GM23338 (cell line): ENCODE results near the gene RNU6-7. TPM values are rescaled to one million over a fixed set of nuclear protein-coding genes. Genes with fewer than 3 reads are reported as not detected.

Source experiments
- ATAC-seq: fragments of 200-7000 bp; cut with Tn5 transposase; 3 replicates; pipeline ENCODE4 v1.9.1; 2020
- DNase-seq: peaks from one replicate; pipeline ENCODE4 v3.0.0-alpha.2; 2015; ENCODE audit warnings: low spot score
- H2AFZ ChIP-seq: fragments of 200-600 bp; sonication (generic); 2 replicates; pipeline ENCODE4 v1.8.0; 2016; ENCODE audit warnings: antibody characterized with exemption, mild to moderate bottlenecking, moderate library complexity
- H3F3A ChIP-seq: fragments of 200-600 bp; sonication (generic); replicated peaks from 2 replicates; pipeline ENCODE4 v1.8.0; 2017; ENCODE audit warnings: antibody characterized with exemption, mixed run types, low read depth
- H3K27ac ChIP-seq: fragments of 200-600 bp; sonication (generic); 2 replicates; pipeline ENCODE4 v1.6.1; 2016; ENCODE audit warnings: low read depth
- H3K27me3 ChIP-seq: fragments of 200-600 bp; sonication (generic); 2 replicates; pipeline ENCODE4 v1.8.0; 2016; ENCODE audit warnings: mild to moderate bottlenecking, mixed run types, moderate library complexity; ENCODE audit not compliant: insufficient read depth
- H3K36me3 ChIP-seq: fragments of 200-600 bp; sonication (generic); 2 replicates; pipeline ENCODE4 v1.8.0; 2016; ENCODE audit warnings: mild to moderate bottlenecking; ENCODE audit not compliant: insufficient read depth
- H3K4me1 ChIP-seq: fragments of 200-600 bp; sonication (generic); 2 replicates; pipeline ENCODE4 v1.8.0; 2016; ENCODE audit warnings: mild to moderate bottlenecking, moderate library complexity; ENCODE audit not compliant: insufficient read depth
- H3K4me2 ChIP-seq: fragments of 200-600 bp; sonication (generic); 2 replicates; pipeline ENCODE4 v1.7.1; 2017; ENCODE audit warnings: mixed run types
- H3K4me3 ChIP-seq: fragments of 200-600 bp; sonication (generic); 2 replicates; pipeline ENCODE4 v1.6.1; 2016; ENCODE audit warnings: mixed run types
- H3K79me2 ChIP-seq: fragments of 200-600 bp; sonication (generic); replicated peaks from 2 replicates; pipeline ENCODE4 v1.8.0; 2017; ENCODE audit warnings: mild to moderate bottlenecking; ENCODE audit not compliant: insufficient read depth
- H3K9me2 ChIP-seq: fragments of 200-600 bp; sonication (generic); 2 replicates; pipeline ENCODE4 v1.8.0; 2017; ENCODE audit not compliant: insufficient read depth
- H4K20me1 ChIP-seq: fragments of 200-600 bp; sonication (generic); replicated peaks from 2 replicates; pipeline ENCODE4 v1.8.0; 2017; ENCODE audit warnings: mild to moderate bottlenecking; ENCODE audit not compliant: insufficient read depth
- H3K27ac Mint-ChIP-seq: 2 replicates; pipeline ENCODE4 v1.8.0; 2020; ENCODE audit warnings: inconsistent platforms, mild to moderate bottlenecking, moderate library complexity, mixed read lengths
- H3K27me3 Mint-ChIP-seq: 3 replicates; pipeline ENCODE4 v1.8.0; 2022; ENCODE audit warnings: low read depth, mild to moderate bottlenecking, moderate library complexity, mixed read lengths, inconsistent platforms; ENCODE audit not compliant: insufficient read depth, poor library complexity
- H3K36me3 Mint-ChIP-seq: 3 replicates; pipeline ENCODE4 v1.8.0; 2021; ENCODE audit warnings: low read depth, mild to moderate bottlenecking, inconsistent platforms, moderate library complexity, mixed read lengths
- H3K4me1 Mint-ChIP-seq: 3 replicates; pipeline ENCODE4 v1.8.0; 2020; ENCODE audit warnings: mild to moderate bottlenecking, inconsistent platforms, mixed read lengths
- H3K4me3 Mint-ChIP-seq: 3 replicates; pipeline ENCODE4 v1.8.0; 2021; ENCODE audit warnings: moderate library complexity, mild to moderate bottlenecking, inconsistent platforms, mixed read lengths
- H3K9me3 Mint-ChIP-seq: 3 replicates; pipeline ENCODE4 v1.8.0; 2020; ENCODE audit warnings: moderate library complexity, mild to moderate bottlenecking, inconsistent platforms, mixed read lengths
- CREB1 ChIP-seq: fragments of 250-450 bp; sonication (Bioruptor Pico); IDR thresholded peaks from 2 replicates; pipeline ENCODE4 v1.5.0; 2020; ENCODE audit warnings: low read depth, mild to moderate bottlenecking, moderate library complexity
- ETS1 ChIP-seq: IDR thresholded peaks from 2 replicates; pipeline ENCODE4 v1.6.1; 2016; ENCODE audit warnings: antibody characterized with exemption
- EZH2 ChIP-seq: fragments of 200-600 bp; sonication (generic); IDR thresholded peaks from one replicate; pipeline ENCODE4 v1.8.0; 2017; ENCODE audit warnings: antibody characterized with exemption, mild to moderate bottlenecking, low read depth; ENCODE audit not compliant: unreplicated experiment
- JUNB ChIP-seq: IDR thresholded peaks from one replicate; pipeline ENCODE4 v1.6.1; 2016; ENCODE audit warnings: antibody characterized with exemption; ENCODE audit not compliant: unreplicated experiment
- NANOG ChIP-seq: IDR thresholded peaks from 2 replicates; pipeline ENCODE4 v1.6.1; 2016; ENCODE audit warnings: antibody characterized with exemption, borderline replicate concordance
- ZNF114 ChIP-seq: fragments of 250-450 bp; sonication (Bioruptor Pico); IDR thresholded peaks from 2 replicates; pipeline ENCODE4 v1.5.0; 2020; ENCODE audit warnings: mild to moderate bottlenecking, moderate library complexity
- ZNF331 ChIP-seq: fragments of 250-450 bp; sonication (Bioruptor Pico); IDR thresholded peaks from 2 replicates; pipeline ENCODE4 v1.5.0; 2020; ENCODE audit warnings: low read depth, mild to moderate bottlenecking, moderate library complexity
- polyA plus RNA-seq: library from polyadenylated mRNA; unstranded; fragments of >200 nt; fragmentation: Nextera tagmentation; extraction: Ambion mirVana; gene quantifications from 2 replicates; pipeline ENCODE4 v1.2.1, GENCODE V29; 2016
- total RNA-seq: library from RNA; depleted of rRNA; stranded (reverse); fragments of >200 nt; shearing (Covaris generic); gene quantifications from 2 replicates; pipeline ENCODE4 v1.2.3, GENCODE V29; 2014
- TF ChIP-seq, protein P1 (sequence below): fragments of 250-450 bp; sonication (Bioruptor Pico); IDR thresholded peaks from 2 replicates; pipeline ENCODE4 v1.5.0; 2020; ENCODE audit warnings: mild to moderate bottlenecking, moderate library complexity

Gene RNU6-7
- total and polyA plus RNA-seq, 2 experiments from 2014 or later, result 39.1 TPM; not detected in 1

DNA sequence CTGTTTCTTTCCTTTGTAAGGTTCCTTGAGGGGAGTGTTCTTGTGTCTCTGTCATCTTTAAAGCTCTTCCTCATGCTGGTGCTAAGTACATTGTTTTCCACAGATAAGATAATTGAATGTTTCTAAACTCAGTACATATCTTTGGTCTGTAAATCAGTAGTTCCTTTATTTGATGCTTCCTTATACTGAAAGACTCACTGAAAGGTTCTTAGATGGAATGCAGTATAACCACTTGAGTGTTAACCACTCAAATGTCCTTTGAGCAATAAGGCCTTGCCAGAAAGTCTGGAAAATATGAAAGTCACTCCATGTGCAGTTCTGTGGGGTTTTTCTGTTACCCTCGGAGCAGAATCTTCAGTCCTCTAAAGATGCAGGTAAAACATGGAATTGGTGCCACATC lies 24.2 kb downstream of the RNU6-7 start:
- Histone ChIP-seq H4K20me1 (no peaks in the 10 kb centered on the region), H3K79me2 (no peaks in the 10 kb centered on the region), H3K27ac (no peak overlapping the region), H3K27me3 (no peaks in the 10 kb centered on the region), H3K4me1 (no peaks in the 10 kb centered on the region), H3K4me3 (no peak overlapping the region), H3K9me2 (0 out of 2 replicates have a peak, but pooled peaks cover 4% of the 10 kb centered on the region), H3K36me3 (no peaks in the 10 kb centered on the region), H2AFZ (no peak overlapping the region), H3F3A (no peaks in the 10 kb centered on the region), H3K4me2 (no peak overlapping the region)
- no peaks in the 10 kb centered on the region for H3K9me3 Mint-ChIP-seq
- peaks cover 2% of the 10 kb centered on the region for H3K27me3 Mint-ChIP-seq
- H3K36me3 Mint-ChIP-seq, result no peaks in the 10 kb centered on the region
- ATAC-seq (no peak), DNase-seq (no peak)
- H3K4me3 Mint-ChIP-seq, result no peak overlapping the region
- TF ChIP-seq ZNF331 (CRISPR knock-in tag) (no peak), ETS1 (no peak), JUNB (no peak), ZNF114 (CRISPR knock-in tag) (no peak), EZH2 (no peak), CREB1 (CRISPR knock-in tag) (no peak), NANOG (no peak)
- TF ChIP-seq, protein P1, sequence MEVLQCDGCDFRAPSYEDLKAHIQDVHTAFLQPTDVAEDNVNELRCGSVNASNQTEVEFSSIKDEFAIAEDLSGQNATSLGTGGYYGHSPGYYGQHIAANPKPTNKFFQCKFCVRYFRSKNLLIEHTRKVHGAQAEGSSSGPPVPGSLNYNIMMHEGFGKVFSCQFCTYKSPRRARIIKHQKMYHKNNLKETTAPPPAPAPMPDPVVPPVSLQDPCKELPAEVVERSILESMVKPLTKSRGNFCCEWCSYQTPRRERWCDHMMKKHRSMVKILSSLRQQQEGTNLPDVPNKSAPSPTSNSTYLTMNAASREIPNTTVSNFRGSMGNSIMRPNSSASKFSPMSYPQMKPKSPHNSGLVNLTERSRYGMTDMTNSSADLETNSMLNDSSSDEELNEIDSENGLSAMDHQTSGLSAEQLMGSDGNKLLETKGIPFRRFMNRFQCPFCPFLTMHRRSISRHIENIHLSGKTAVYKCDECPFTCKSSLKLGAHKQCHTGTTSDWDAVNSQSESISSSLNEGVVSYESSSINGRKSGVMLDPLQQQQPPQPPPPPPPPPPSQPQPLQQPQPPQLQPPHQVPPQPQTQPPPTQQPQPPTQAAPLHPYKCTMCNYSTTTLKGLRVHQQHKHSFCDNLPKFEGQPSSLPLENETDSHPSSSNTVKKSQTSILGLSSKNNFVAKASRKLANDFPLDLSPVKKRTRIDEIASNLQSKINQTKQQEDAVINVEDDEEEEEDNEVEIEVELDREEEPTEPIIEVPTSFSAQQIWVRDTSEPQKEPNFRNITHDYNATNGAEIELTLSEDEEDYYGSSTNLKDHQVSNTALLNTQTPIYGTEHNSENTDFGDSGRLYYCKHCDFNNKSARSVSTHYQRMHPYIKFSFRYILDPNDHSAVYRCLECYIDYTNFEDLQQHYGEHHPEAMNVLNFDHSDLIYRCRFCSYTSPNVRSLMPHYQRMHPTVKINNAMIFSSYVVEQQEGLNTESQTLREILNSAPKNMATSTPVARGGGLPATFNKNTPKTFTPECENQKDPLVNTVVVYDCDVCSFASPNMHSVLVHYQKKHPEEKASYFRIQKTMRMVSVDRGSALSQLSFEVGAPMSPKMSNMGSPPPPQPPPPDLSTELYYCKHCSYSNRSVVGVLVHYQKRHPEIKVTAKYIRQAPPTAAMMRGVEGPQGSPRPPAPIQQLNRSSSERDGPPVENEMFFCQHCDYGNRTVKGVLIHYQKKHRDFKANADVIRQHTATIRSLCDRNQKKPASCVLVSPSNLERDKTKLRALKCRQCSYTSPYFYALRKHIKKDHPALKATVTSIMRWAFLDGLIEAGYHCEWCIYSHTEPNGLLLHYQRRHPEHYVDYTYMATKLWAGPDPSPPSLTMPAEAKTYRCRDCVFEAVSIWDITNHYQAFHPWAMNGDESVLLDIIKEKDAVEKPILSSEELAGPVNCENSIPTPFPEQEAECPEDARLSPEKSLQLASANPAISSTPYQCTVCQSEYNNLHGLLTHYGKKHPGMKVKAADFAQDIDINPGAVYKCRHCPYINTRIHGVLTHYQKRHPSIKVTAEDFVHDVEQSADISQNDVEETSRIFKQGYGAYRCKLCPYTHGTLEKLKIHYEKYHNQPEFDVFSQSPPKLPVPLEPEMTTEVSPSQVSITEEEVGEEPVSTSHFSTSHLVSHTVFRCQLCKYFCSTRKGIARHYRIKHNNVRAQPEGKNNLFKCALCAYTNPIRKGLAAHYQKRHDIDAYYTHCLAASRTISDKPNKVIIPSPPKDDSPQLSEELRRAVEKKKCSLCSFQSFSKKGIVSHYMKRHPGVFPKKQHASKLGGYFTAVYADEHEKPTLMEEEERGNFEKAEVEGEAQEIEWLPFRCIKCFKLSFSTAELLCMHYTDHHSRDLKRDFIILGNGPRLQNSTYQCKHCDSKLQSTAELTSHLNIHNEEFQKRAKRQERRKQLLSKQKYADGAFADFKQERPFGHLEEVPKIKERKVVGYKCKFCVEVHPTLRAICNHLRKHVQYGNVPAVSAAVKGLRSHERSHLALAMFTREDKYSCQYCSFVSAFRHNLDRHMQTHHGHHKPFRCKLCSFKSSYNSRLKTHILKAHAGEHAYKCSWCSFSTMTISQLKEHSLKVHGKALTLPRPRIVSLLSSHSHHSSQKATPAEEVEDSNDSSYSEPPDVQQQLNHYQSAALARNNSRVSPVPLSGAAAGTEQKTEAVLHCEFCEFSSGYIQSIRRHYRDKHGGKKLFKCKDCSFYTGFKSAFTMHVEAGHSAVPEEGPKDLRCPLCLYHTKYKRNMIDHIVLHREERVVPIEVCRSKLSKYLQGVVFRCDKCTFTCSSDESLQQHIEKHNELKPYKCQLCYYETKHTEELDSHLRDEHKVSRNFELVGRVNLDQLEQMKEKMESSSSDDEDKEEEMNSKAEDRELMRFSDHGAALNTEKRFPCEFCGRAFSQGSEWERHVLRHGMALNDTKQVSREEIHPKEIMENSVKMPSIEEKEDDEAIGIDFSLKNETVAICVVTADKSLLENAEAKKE (CRISPR knock-in tag), result no peak
- H3K27ac Mint-ChIP-seq, result no peak overlapping the region
- H3K4me1 Mint-ChIP-seq, result no peaks in the 10 kb centered on the region
